ENCODE data around the gene PPFIBP2.

GRCh38 chr11:7509966-7510365 lies 3.8 kb upstream of the PPFIBP2 start:
- TF ChIP-seq CTCF (IDR thresholded peaks at IDR 0.05) (no peak), POLR2A (IDR thresholded peaks at IDR 0.05) (no peak)

Measured in esophagus squamous epithelium (tissue), 4 donors.